Muscle of back (tissue), 11 donors: Measurements from ENCODE around the gene APC2. TPM values are rescaled to one million over a fixed set of nuclear protein-coding genes. Genes with fewer than 3 reads are reported as not detected.
A peak's percentile ranks its signal among the peaks of the same experiment; 100 is the strongest.

Source experiments
- DNase-seq, 3 donors: peaks; one replicate each; pipeline versions ENCODE4 v3.0.0 to v3.0.0-alpha.2; 2013
- polyA plus RNA-seq, 10 donors: library from polyadenylated mRNA; unstranded; fragments of 120-200 nt; gene quantifications; one replicate each; pipeline ENCODE4 v1.2.1, GENCODE V29; 2013; ENCODE audit not compliant: insufficient read length in 10 of 10

Gene APC2
- polyA plus RNA-seq, 10 donors, result 0.47 to 1.2 (median 0.82) TPM

DNA sequence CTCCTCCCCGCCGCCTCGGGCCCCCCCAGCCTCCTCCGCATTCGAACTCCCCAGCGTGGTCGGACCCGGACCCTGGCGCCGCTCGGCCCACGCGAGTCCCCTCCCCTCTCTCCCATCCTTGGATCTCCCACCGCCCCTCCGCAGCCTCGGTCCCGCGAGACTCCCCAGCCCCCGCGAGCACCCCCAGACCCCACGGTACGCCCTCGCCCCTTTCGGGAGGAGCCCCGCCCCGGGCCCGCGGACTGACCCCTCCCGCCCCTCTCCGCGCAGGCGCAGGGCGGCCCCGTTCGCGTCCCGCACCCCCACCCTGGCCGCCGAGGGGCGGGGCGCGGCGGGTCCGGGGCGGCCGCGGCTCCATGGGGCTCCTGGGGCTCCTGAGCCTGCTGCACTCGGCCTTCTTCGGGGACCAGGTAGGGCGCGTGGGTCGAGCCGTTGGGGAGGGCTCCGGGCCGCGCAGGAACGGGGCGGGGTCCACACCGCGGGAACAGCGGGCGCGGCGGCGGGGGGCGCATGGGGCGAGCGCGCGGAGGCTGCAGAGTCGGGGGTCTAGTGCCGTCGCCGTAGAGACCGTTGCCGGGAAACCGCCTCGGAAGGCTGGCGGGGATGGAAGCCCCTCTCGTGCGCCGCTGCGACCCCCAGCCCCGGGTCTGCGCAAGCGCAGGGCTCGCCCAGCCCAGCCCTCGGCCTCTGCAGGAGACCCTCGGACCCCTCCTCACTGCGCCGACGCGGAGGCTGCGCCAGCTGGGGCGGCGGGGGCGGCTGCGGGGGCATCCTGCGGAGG, 3.8 kb upstream of the APC2 start:
- peak in 1 of 3 donors; percentile 57 for DNase-seq

DNA sequence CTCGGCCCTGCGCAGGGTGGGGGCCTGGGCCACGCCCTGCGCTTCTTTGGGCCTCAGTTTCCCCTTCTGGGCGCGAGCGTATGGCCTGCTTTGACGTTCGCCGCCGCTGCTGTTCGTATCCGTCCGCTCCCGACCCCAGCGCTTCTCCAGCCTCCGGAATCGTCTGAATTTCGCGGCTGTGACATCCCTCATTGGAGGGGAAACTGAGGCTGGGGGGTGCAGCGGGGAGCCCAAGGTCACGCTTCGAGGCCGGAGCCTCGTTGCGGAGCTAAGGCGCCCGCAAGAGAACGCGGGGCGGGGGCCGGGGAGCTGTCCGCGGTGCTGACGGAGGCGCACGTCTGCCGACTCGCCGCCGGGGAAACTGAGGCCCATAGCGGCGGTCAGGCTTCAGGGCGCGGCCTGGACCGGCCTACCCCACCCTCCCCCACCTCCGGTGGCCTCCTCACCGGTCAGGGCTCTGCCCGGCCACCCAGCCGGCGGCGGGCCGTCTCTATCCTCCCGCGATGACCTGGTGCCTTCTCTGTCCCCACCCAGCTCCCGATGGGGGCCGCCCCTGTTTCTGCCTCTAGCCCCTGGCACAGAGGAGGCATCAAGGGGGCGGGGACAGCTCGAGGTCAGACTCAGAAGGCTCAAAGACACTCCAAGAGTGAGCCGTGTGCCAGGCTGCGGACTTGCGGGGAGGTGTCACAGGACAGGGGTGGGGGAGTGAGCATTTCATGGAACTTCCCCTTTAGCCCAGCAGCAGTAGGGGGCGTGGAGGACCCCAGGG, 3.0 kb upstream of the APC2 start:
- peak in 1 of 3 donors; percentile 68 for DNase-seq

DNA sequence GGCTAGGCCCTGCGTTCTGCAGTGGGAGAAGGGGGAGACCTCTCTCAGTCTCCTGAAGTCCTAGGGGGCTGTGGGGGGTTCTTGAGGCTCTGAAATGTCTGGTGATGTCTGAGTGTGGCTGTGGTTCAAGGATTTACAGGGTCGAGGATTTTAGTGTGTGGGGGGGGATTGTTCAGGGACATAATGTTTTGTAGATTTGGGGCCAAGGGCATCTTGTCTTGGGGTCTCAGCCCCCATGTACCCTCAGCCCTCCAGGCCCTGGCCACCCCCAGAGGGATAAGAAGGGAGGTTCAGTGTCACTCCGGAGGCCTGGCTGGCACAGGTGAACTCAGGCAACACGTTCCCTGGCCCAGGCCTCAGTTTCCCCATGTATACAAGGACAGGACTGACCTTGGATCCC, 2.4 kb upstream of the APC2 start:
- DNase-seq, result no peak

DNA sequence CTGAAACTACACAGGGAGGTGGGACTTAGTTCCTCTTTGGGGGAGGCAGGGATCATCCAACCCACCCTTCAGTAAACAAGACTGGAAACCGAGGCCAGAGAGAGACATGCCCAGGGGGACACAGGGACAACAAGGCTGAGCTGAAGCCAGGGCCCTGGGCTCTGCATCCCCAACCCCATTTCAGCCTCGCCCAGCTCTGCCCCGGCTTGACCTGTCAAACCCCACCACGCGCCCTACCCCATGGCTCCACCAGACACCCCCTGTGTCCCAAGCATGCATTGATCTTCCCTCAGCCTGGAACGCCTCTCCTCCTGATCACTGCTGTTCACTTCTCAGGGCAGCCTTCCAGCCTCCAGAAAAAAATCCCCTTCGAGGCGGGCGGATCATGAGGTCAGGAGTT, 2.0 kb upstream of the APC2 start:
- no peak for DNase-seq

DNA sequence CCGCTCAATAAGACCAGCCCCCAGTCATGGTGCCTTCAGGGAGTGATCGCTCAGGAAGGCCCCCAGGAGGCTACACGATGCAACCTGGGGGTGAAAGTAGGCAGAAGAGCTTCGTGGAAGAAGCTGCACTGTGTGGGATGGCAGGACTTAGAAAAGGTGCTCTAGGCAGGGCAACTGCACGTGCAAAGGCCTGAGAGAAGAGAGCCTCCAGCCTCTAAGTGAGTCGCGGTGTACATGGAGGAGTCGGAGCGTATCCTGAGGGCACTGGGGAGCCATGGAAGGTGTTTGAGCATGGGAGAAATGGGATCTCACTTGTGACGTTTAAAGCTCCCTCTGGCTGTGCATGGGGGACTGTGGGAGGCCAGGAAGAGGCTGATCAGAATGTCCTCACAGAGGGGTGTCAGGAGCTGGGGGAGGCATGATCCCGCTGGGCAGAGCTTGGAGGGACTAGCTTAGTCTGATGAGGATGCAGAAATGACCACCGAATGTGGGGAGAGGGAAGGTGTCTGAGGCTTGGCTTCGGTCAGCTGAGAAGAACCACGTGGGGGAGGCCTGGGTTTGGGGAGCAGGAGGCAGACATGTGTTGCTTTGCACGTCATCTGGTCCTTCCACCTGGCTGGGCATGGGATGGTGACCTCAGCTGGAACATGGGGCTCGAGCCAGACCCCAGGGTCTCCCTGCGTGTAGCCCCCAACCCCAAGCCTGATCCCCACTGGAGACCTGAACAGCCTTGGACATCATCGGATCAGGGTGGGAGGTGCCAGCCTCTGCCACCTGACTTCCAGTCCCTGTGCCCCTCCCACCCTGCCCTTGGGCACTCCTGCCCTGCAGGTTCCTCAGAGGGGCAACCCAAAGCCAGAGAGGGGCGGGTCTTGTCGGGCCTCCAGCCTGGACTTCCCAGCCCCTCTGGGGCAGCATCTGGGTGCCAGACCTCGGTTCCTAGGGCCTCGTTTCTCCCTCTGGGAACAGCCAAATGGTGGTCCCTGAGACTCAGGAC, 1.1 kb downstream of the APC2 start:
- no peak for DNase-seq

DNA sequence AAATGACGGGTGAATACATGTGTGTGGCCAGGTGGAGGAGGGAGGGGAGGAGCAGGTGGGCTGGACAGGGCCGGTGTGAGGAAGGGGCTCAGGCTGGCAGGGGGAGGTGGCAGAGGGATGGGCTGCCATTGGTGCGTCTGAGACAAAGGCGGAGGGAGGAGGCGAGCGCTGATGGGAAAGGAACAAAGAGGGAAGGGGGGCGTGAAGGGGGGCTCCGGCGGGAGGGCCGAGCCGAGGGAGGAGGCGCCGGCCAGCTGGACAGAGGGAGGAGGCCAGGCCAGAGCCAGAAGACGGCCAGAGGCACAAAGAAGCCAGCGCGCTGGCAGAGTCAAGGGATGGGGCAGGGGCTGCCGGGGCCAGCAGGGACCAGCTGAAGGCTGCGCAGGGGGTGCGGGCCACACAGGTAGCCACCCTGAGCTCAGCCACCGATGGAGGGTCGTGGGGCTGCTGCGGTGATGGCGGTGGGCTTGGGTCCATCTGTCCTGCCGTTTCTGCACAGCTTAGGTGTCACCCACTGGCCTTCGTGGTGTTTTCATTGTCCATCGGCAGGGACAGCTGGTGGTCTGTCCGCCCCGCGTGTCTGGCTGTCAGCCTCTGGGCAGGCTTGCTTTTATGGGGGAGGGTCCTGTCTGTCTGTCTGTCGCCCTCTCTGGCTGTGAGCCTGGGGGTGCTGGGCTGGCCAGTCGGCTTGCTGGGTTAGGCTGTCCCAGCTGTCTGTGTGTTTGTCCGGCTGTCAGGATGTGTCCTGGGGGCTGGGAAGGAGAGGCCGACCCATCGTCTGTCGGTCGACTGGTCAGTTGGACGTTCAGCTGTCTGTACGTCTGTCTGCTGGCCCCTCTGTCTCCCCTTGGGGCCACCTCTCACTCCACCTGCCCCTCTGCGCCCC, 2.2 kb downstream of the APC2 start:
- no peak for DNase-seq

DNA sequence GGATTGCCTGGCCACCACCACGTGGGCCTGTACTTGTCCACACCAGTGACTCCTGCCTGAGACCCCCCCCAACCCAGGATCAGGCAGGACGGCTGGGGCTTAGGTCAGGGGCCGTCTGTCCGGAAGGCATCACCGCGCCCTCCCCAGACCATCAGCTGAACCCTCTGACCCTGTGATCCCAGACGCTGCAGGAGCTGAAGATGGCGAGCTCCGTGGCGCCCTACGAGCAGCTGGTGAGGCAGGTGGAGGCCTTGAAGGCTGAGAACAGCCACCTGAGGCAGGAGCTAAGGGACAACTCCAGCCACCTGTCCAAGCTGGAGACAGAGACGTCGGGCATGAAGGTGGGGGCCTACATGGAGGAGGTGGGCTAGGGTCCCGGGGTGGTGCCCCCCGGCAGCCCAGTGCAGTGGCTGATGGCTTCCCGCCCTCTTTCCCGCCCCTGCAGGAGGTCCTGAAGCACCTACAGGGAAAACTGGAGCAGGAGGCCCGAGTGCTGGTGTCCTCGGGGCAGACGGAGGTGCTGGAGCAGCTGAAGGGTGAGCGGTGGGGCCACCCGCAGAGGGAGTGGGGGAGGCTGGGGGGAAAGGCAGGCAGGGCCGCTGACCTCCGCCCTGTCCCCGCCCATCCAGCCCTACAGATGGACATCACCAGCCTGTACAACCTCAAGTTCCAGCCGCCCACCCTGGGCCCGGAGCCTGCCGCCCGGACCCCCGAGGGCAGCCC, 3.0 kb downstream of the APC2 start:
- DNase-seq, result no peak

DNA sequence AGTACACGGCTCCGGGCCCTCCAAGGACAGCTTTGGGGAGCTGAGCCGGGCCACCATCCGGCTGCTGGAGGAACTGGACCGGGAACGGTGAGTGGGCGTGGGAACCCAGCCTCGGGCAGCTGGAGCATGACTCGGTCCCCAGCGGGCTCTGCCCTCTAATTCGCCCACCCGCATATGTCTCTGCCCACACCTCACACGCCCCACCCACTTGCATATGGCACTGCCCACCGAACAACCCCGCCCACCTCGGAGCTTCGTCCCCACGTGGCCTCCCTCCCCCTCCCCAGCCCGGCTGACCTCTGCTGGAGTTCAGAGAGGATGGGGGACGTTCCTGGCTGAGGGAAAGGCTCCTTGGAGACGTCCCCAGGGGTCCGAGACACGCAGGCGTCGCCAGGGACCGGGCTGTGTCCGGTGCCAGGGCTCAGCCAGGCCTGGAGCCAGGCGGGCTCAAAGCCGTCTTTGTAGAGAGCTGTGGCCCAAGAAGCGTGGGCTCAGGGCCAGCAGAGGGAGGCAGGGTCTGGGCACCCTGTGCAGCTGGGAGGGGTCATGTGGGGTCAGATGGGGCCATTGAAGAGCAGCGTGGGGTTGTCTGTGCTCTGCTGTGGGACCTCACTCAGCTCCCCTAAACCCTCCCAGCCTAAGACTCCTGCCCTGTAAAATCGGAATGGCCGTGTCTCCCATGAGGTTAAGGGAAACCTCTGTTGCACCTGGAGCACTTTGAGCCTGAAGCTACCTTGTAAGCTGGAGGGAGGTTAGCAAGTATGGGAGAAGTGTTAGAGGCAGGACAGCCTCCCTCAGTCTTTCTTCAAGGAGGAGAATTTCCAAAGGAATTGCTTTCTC, 3.8 kb downstream of the APC2 start:
- no peak for DNase-seq

DNA sequence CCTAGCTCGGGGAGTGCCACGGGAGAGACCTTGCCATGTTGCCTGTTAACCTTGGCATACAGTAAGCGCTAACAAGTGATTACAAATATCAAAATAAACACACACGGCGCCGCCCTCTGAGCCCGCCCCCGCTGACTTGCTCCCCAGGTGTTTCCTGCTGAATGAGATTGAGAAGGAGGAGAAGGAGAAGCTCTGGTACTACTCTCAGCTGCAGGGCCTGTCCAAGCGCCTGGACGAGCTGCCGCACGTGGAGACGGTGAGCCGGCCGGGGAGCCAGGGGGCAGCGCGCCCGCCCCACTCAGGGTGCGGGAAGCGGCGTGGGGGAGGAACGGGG, 5.0 kb downstream of the APC2 start:
- DNase-seq, result no peak

DNA sequence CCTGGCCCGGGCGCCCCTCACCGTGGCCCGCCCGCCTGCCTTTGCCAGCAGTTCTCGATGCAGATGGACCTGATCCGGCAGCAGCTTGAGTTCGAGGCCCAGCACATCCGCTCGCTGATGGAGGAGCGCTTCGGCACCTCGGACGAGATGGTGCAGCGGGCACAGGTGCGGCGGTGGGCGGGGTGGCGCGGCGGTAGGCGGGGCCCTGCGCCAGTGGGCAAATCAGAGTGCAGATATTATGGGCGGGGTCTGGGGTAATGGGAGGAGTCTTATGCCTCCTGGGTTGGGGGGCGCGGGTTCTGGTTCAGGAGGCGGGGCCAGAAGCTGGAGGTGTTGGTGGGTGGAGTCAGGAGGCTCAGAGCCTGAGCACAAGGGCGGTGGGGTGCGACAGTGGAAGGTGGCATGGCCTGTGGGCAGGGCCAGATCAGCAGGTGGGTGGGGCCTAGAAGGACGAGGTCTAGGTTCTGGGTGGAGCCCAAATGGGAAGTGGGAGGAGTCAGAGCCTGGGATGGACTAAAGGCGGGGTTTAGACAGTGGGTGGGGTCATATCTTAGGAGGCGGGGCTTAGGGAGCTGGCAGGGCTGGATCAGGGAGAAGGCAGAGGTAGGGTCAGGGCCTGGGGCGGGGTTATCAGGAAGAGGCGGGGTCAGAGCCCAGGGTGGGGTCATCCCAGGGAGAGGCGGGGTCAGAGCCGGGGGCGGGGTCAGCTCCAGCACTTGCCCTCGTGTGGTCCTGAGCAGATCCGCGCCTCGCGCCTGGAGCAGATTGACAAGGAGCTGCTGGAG, 5.6 kb downstream of the APC2 start:
- DNase-seq, result no peak

DNA sequence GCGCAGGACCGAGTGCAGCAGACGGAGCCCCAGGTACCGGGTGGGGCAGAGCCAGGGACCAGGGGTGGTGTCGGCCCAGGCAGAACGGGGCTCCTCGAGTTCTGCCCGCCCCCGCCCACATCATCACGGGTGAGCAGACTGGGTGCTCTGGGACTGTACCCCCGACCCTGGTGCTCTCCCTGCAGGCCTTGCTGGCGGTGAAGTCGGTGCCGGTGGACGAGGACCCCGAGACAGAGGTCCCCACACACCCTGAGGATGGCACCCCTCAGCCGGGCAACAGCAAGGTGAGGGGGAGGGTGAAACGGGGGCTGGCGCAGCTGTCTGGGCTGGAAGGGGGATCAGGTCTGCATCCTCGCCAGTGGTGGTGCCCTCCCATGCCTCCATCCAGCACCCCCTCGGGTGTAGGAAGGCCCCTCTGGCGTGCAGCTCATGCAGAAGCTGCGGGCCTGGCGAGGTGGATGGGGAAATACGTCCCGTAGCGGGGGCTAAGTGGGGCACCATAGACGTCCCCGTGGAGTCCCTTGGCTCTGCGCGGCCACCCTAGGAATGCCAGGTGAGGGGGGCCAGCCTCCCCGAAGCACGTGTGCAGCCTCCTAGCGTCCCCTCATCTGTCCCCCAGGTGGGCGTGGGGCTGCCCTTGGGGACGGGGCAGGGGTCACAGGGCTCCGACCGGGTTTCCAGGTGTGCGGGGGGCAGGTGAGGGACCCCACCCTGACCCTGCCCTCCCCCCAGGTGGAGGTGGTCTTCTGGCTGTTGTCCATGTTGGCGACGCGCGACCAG, 6.4 kb downstream of the APC2 start:
- DNase-seq, result no peak

DNA sequence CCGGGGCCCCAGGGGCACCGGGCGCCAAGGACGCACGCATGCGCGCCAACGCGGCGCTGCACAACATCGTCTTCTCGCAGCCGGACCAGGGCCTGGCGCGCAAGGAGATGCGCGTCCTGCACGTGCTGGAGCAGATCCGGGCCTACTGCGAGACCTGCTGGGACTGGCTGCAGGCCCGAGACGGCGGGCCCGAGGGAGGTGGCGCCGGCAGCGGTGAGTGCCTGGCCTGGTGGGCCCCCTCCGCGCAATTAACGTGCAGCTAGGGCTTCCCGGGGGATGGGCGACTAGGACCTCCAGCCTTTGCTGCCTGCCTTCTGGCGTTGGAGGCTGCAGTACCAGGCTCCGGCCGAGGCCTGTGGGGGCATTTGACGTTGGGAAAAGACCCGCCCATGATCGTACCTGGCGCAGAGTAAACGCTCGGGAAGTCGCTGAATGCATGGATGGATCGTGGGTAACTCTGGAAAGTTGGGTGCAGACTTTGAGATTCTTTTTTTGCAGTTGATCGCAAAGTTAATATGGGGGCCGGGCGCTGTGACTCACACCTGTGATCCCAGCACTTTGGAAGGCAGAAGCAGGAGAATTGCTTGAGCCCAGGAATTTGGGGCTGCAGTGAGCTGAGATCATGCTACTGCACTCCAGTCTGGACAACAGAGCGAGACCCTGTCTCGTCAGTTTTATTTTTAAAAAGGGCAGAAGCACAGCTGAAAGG, 7.3 kb downstream of the APC2 start:
- DNase-seq, result no peak

DNA sequence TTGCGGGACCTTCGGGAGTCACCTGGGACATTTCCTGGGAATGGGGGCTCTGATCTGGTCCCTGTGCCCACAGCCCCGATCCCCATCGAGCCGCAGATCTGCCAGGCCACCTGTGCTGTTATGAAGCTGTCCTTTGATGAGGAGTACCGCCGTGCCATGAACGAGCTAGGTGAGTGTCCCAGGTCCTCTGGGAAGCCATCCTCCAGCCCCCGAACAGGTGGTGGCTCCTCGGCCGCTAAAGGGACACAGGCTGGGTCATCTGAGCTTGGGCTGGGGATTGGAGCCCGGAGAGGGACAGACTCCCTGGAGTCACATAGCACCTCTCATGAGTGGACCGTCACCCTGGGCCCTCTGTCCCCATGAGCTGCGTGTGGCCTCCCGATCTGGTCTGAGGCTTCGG, 8.0 kb downstream of the APC2 start:
- DNase-seq, result no peak

DNA sequence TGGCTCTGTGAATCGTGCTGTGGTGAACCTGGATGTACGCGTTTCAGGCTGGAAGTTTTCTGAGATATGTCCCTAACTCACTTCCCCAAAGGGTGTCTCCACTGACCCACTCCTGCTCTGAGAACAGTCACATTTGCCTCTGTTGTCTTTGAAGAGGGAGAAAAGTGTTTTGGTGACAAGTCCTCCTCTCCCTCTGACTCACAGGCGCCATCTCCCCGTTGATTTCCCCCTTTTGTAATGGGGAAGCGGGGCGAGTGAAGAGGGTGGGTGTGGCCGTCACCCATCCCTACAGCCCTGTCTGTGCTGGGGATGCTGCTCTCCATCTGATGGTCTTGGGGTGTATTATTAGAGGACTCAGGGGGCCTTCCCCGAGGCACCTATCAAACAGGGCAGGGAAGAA, 9.6 kb downstream of the APC2 start:
- no peak for DNase-seq

DNA sequence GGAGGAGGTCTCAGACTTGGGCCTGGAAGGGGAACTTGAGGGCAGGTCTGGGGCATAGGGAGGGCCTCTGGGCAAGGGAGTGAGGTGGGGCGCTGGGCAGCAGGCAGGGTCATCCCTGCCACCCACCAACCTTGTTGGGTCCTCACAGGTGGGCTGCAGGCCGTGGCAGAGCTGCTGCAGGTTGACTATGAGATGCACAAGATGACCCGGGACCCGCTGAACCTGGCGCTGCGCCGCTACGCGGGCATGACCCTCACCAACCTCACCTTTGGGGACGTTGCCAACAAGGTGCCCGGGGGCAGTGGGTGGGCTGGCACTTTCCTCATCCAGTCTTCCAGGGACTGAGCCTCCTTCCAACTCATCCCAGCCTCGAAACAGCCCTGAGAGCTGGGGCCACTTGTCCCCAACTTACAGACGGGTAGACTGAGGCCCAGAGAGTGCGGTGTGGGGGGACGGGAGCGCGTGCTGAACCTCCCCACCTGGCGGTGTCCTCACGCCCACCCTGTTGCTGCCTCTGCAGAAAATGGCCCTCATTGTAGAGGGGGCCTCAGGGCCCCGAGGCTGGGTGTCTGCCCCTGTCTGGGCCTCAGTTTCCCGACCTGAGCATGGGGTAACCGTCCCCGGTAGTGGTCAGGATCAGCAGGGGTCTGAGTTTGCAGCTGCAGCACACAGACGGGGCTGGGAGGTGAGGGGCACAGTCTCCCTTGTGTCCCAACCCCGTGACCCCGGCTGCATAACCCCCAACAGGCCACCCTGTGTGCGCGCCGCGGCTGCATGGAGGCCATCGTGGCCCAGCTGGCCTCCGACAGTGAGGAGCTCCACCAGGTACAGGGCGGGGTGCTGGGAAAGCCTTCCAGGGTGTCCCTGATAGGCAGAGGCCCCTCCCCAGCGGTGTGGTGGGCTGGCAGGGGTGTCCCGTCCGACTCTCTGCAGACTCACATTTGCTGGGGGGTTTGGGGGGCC, 10.4 kb downstream of the APC2 start:
- DNase-seq, result no peak

DNA sequence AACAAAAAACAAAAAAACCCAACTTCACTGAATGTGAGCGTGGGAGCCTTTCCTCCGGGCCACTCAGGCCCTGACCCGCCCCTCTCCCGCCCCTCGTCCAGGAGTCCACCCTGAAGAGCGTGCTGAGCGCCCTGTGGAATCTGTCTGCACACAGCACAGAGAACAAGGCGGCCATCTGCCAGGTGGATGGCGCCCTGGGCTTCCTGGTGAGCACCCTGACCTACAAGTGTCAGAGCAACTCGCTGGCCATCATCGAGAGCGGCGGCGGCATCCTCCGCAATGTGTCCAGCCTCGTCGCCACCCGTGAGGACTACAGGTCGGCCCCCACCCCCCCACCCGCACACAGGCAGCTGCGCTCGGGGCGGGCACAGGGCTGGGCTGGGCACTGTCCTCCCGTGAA, 11.9 kb downstream of the APC2 start:
- no peak for DNase-seq
